DND-41 (cell line): Measurements from ENCODE around the gene SRGN.

Experiments
- ATAC-seq: fragments of 200-7000 bp; cut with Tn5 transposase; 3 replicates; pipeline ENCODE4 v1.9.1; 2021; ENCODE audit warnings: low read depth; ENCODE audit not compliant: insufficient read depth
- DNase-seq: peaks from one replicate; pipeline ENCODE4 v3.0.0-alpha.2; 2020
- H2AFZ ChIP-seq: 2 replicates; pipeline ENCODE4 v1.6.0; 2012; ENCODE audit warnings: low read depth, low read length
- H3K27ac ChIP-seq: 2 replicates; pipeline ENCODE4 v1.5.1; 2012; ENCODE audit warnings: low read length, inconsistent platforms
- H3K27me3 ChIP-seq: fragments of 200-600 bp; sonication (generic); 2 replicates; pipeline ENCODE4 v1.6.0; 2012; ENCODE audit warnings: low read length, mild to moderate bottlenecking, inconsistent platforms; ENCODE audit not compliant: insufficient read depth, poor library complexity
- H3K36me3 ChIP-seq: 2 replicates; pipeline ENCODE4 v1.5.1; 2012; ENCODE audit warnings: low read length, inconsistent platforms; ENCODE audit not compliant: insufficient read depth
- H3K4me1 ChIP-seq: 2 replicates; pipeline ENCODE4 v1.5.1; 2012; ENCODE audit warnings: mild to moderate bottlenecking, low read length; ENCODE audit not compliant: insufficient read depth
- H3K4me2 ChIP-seq: 2 replicates; pipeline ENCODE4 v1.6.0; 2012; ENCODE audit warnings: mild to moderate bottlenecking, moderate library complexity, low read length, inconsistent platforms; ENCODE audit not compliant: insufficient read depth
- H3K4me3 ChIP-seq, 2 experiments: fragments of 200-600 bp in 1 of 2; shearing (Covaris generic) in 1 of 2; 2 replicates each; pipeline ENCODE4 v1.5.1; 2012 to 2016; ENCODE audit warnings: inconsistent platforms in 2 of 2, low read length in 2 of 2, mild to moderate bottlenecking in 2 of 2, low read depth in 1 of 2, moderate library complexity in 1 of 2
- H3K79me2 ChIP-seq: 2 replicates; pipeline ENCODE4 v1.6.0; 2012; ENCODE audit warnings: low read length, inconsistent platforms; ENCODE audit not compliant: insufficient read depth
- H3K9ac ChIP-seq: 2 replicates; pipeline ENCODE4 v1.6.0; 2012; ENCODE audit warnings: low read depth, mild to moderate bottlenecking, inconsistent platforms, low read length, moderate library complexity
- H3K9me3 ChIP-seq: 2 replicates; pipeline ENCODE4 v1.5.1; 2012; ENCODE audit warnings: low read length, moderate library complexity, mild to moderate bottlenecking, inconsistent platforms; ENCODE audit not compliant: insufficient read depth, severe bottlenecking
- H4K20me1 ChIP-seq: 2 replicates; pipeline ENCODE4 v1.6.0; 2012; ENCODE audit warnings: low read length; ENCODE audit not compliant: insufficient read depth
- EZH2 ChIP-seq: IDR thresholded peaks from 3 replicates; pipeline ENCODE4 v1.6.1; 2012; ENCODE audit warnings: borderline replicate concordance, low read depth, mild to moderate bottlenecking, moderate library complexity, low read length, inconsistent platforms; ENCODE audit not compliant: severe bottlenecking
- TF ChIP-seq, protein P1 (sequence below): IDR thresholded peaks from 2 replicates; pipeline ENCODE4 v1.5.1; 2012; ENCODE audit warnings: borderline replicate concordance, low read length, moderate library complexity, mild to moderate bottlenecking; ENCODE audit not compliant: poor library complexity, severe bottlenecking; ENCODE audit errors: extremely low read depth

Gene SRGN

GRCh38 chr10:69047111-69047832 lies 40.6 kb upstream of the SRGN start:
- H3K79me2 ChIP-seq: no peaks in the 10 kb centered on the region
- TF ChIP-seq EZH2: no peak
- ATAC-seq (no peak), DNase-seq (no peak)
- no peak overlapping the region for H3K4me3 ChIP-seq
- H3K36me3 ChIP-seq: no peaks in the 10 kb centered on the region
- H3K27me3 ChIP-seq: no peaks in the 10 kb centered on the region
- no peak overlapping the region for H3K4me2 ChIP-seq
- H2AFZ ChIP-seq: no peak overlapping the region
- H3K27ac ChIP-seq: no peak overlapping the region
- H3K9me3 ChIP-seq: no peaks in the 10 kb centered on the region
- H3K4me1 ChIP-seq: no peaks in the 10 kb centered on the region
- no peak overlapping the region for H3K9ac ChIP-seq
- 0 out of 2 replicates have a peak, but pooled peaks cover 3% of the 10 kb centered on the region for H4K20me1 ChIP-seq

GRCh38 chr10:69048103-69048502 lies 39.8 kb upstream of the SRGN start:
- no peaks in the 10 kb centered on the region for H3K27me3 ChIP-seq
- no peak overlapping the region for H3K4me2 ChIP-seq
- no peak for TF ChIP-seq EZH2
- TF ChIP-seq, protein P1, sequence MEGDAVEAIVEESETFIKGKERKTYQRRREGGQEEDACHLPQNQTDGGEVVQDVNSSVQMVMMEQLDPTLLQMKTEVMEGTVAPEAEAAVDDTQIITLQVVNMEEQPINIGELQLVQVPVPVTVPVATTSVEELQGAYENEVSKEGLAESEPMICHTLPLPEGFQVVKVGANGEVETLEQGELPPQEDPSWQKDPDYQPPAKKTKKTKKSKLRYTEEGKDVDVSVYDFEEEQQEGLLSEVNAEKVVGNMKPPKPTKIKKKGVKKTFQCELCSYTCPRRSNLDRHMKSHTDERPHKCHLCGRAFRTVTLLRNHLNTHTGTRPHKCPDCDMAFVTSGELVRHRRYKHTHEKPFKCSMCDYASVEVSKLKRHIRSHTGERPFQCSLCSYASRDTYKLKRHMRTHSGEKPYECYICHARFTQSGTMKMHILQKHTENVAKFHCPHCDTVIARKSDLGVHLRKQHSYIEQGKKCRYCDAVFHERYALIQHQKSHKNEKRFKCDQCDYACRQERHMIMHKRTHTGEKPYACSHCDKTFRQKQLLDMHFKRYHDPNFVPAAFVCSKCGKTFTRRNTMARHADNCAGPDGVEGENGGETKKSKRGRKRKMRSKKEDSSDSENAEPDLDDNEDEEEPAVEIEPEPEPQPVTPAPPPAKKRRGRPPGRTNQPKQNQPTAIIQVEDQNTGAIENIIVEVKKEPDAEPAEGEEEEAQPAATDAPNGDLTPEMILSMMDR: no peak
- no peak overlapping the region for H2AFZ ChIP-seq
- ATAC-seq (no peak), DNase-seq (no peak)
- H3K27ac ChIP-seq: no peak overlapping the region
- H3K4me1 ChIP-seq: no peaks in the 10 kb centered on the region
- no peaks in the 10 kb centered on the region for H3K36me3 ChIP-seq
- H3K9me3 ChIP-seq: no peaks in the 10 kb centered on the region
- 0 out of 2 replicates have a peak, but pooled peaks cover 3% of the 10 kb centered on the region for H4K20me1 ChIP-seq
- H3K9ac ChIP-seq: no peak overlapping the region
- H3K79me2 ChIP-seq: no peaks in the 10 kb centered on the region
- no peak overlapping the region for H3K4me3 ChIP-seq

- no peak overlapping the region for H3K9ac ChIP-seq
- ATAC-seq: no peak
- H3K27me3 ChIP-seq: no peaks in the 10 kb centered on the region
- no peaks in the 10 kb centered on the region for H3K4me1 ChIP-seq
- TF ChIP-seq, protein P1: no peak
- H3K4me3 ChIP-seq: no peak overlapping the region
- H3K4me2 ChIP-seq: no peak overlapping the region
- H2AFZ ChIP-seq: no peak overlapping the region
- H3K27ac ChIP-seq: no peak overlapping the region
- no peak for DNase-seq
- H4K20me1 ChIP-seq: 0 out of 2 replicates have a peak, but pooled peaks cover 3% of the 10 kb centered on the region
- H3K9me3 ChIP-seq: no peaks in the 10 kb centered on the region
- no peaks in the 10 kb centered on the region for H3K36me3 ChIP-seq
- no peaks in the 10 kb centered on the region for H3K79me2 ChIP-seq
Observed at GRCh38 chr10:69049566-69049961, 38.3 kb upstream of the SRGN start.

GRCh38 chr10:69051303-69051702 lies 36.6 kb upstream of the SRGN start:
- DNase-seq (no peak), ATAC-seq (no peak)
- Histone ChIP-seq H3K4me2 (no peak overlapping the region), H3K4me3 (no peak overlapping the region), H3K79me2 (no peaks in the 10 kb centered on the region), H3K9ac (no peak overlapping the region), H3K36me3 (no peaks in the 10 kb centered on the region), H3K27ac (no peak overlapping the region), H3K4me1 (no peaks in the 10 kb centered on the region), H2AFZ (no peak overlapping the region), H3K9me3 (no peaks in the 10 kb centered on the region), H3K27me3 (no peaks in the 10 kb centered on the region), H4K20me1 (0 out of 2 replicates have a peak, but pooled peaks cover 3% of the 10 kb centered on the region)
- TF ChIP-seq EZH2: no peak
- TF ChIP-seq, protein P1: no peak
